ENCODE results near the gene ERCC1. TPM values are rescaled to one million over a fixed set of nuclear protein-coding genes. Genes with fewer than 3 reads are reported as not detected.

The ERCC1 gene
- total and polyA plus RNA-seq, 2 of the 13 experiments (the other 11 are each of a cell fraction or from before 2014, with no cell fraction given): 40.0 to 66.4 TPM

- Histone ChIP-seq H3K36me3 (replicated peaks in 1 of 2; ENCODE audit: control insufficient read depth in 1 of 2, insufficient read depth in 2 of 2, low read length in 2 of 2) (peaks cover 6 to 21% of the 10 kb centered on the region in 2 experiments; a peak in 3 of 5 replicates), H3K4me3 (replicated peaks in 1 of 3; ENCODE audit: insufficient read depth in 1 of 3, low read depth in 2 of 3, low read length in 3 of 3) (no peak overlapping the region), H3K4me2 (ENCODE audit: low read depth, low read length) (no peak overlapping the region), H3K27me3 (ENCODE audit: control insufficient read depth in 1 of 2, insufficient read depth in 2 of 2, low read length in 2 of 2) (no peaks in the 10 kb centered on the region; a peak in 1 of 5 replicates), H3K27ac (ENCODE audit: extremely low read length, insufficient read depth, low read length) (no peak overlapping the region), H3K9ac (ENCODE audit: insufficient read depth, low read depth, low read length) (no peak overlapping the region), H2AFZ (ENCODE audit: low read length) (no peak overlapping the region), H3K4me1 (ENCODE audit: insufficient read depth, low read length) (peaks cover 14% of the 10 kb centered on the region), H3K79me2 (ENCODE audit: insufficient read depth, low read length) (peaks cover 9% of the 10 kb centered on the region), H3K9me3 (ENCODE audit: low read length) (no peaks in the 10 kb centered on the region), H4K20me1 (ENCODE audit: insufficient read depth, low read length) (no peaks in the 10 kb centered on the region)
- FAIRE-seq (no peak), ATAC-seq (no peak), DNase-seq (ENCODE audit: low spot score) (no peak)
- intact Hi-C loops (cut with micrococcal nuclease; ENCODE audit: unreplicated experiment): no loop called here
- in situ Hi-C loops (cut with HindIII; ENCODE audit: extremely low pct_ligation_motif_present, low pct_unique_long_range_greater_than_20kb): no loop called here
- ChIA-PET CTCF (ENCODE audit: low intra/inter-chr PET ratio, low total read pairs) (no interaction called here), POLR2A (no interaction called here)
- WGBS (ENCODE audit: low lambda C conversion rate): 96% methylated on average over 4 of the region's 4 CpGs
- BruUV-seq (replicated peaks): no TSS peak
- TF ChIP-seq ZNF678 (CRISPR knock-in tag; IDR thresholded peaks at IDR 0.05): no peak
- TF ChIP-seq ZMYM2 (CRISPR knock-in tag; IDR thresholded peaks at IDR 0.05): no peak
- no peak for TF ChIP-seq CBFB (CRISPR knock-in tag; IDR thresholded peaks at IDR 0.05)
- no peak for TF ChIP-seq ARNT2 (CRISPR knock-in tag; IDR thresholded peaks at IDR 0.05; ENCODE audit: low read depth)
- no peak for TF ChIP-seq NR2F6 (IDR thresholded peaks at IDR 0.05)
- TF ChIP-seq NR2F6 (CRISPR knock-in tag; IDR thresholded peaks at IDR 0.05): no peak
- no peak for TF ChIP-seq FOXO4 (CRISPR knock-in tag; conservative IDR thresholded peaks at IDR 0.05)
- no peak for TF ChIP-seq CHD4 (IDR thresholded peaks at IDR 0.05; ENCODE audit: borderline replicate concordance, low read length)
- TF ChIP-seq TOPORS (CRISPR knock-in tag; IDR thresholded peaks at IDR 0.05): no peak
- TF ChIP-seq ETV5 (CRISPR knock-in tag; IDR thresholded peaks at IDR 0.05; ENCODE audit: borderline replicate concordance): no peak
- TF ChIP-seq ZNF34 (CRISPR knock-in tag; IDR thresholded peaks at IDR 0.05; ENCODE audit: borderline replicate concordance): no peak
- TF ChIP-seq, protein P1, sequence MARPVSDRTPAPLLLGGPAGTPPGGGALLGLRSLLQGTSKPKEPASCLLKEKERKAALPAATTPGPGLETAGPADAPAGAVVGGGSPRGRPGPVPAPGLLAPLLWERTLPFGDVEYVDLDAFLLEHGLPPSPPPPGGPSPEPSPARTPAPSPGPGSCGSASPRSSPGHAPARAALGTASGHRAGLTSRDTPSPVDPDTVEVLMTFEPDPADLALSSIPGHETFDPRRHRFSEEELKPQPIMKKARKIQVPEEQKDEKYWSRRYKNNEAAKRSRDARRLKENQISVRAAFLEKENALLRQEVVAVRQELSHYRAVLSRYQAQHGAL (CRISPR knock-in tag; IDR thresholded peaks at IDR 0.05; ENCODE audit: not compliant biosample characterization): no peak
- TF ChIP-seq ZFP41 (CRISPR knock-in tag; IDR thresholded peaks at IDR 0.05; ENCODE audit: borderline replicate concordance): no peak
Observed at GRCh38 chr19:45419396-45419795, 4.3 kb downstream of the ERCC1 start.
